Measurements from ENCODE around the gene PCNX2. TPM values are rescaled to one million over a fixed set of nuclear protein-coding genes. Genes with fewer than 3 reads are reported as not detected.

Gene PCNX2
- polyA plus RNA-seq, 4 donors, result 11.6 to 17.6 (median 14.2) TPM

DNA sequence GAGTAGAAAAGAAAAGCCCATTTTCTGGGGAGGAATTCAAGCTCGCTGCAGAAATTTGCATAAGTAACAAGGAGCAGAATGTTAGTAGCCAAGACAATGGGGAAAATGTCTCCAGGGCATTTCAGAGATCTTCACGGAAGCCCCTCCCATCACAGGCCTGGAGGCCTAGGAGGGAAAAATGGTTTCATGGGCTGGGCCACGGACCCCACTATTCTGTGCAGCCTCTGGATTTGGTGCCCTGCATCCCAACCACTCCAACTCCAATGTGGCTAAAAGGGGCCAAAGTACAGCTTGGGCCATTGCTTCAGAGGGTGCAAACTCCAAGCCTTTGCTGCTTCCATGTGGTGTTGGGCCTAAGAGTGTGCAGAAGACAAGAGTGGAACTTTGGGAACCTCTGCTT is 302.0 kb downstream of the PCNX2 start:
- DNase-seq (ENCODE audit: low read depth in 4 of 4, low spot score in 2 of 4), result no peak

DNA sequence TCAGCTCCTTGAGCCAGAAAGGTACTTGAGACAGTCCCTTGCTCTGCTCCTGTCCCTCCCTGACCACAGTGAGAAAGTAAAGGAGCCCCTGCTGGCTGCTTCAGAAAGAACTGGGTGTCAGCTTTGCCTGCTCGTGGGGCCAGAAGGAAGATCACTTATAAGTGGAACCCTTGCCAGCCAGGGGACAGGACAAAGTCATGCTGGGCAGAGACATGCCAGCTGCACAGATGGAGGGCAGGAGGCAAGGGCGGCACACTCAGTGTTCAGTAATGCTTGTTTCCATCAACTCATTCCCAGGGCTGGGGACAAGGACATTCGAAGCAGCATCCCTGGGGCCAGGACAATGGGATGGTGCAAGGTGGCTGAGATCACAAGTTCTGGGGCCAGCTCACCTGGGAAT is 303.3 kb downstream of the PCNX2 start:
- no peak for DNase-seq (ENCODE audit: low read depth in 4 of 4, low spot score in 2 of 4)

DNA sequence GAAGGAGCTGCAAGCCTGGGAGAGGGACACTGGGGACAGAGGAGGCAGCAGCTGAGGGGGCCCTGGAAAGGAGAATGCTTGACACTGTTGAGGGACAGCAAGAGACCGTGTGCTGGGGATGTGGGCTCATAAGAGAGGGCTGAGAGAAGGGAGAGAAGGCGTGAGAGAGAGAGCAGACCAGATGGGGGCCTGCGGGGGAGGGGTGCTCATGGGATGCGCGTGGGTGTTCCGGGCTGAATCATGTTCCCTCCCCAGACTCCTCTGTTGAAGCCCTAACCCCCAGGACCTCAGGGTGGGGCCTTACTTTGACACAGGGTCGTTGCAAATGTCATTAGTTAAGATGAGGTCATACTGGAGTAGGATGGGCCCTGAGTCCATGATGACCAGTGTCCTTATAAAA is 304.3 kb downstream of the PCNX2 start:
- no peak for DNase-seq (ENCODE audit: low read depth in 4 of 4, low spot score in 2 of 4)

DNA sequence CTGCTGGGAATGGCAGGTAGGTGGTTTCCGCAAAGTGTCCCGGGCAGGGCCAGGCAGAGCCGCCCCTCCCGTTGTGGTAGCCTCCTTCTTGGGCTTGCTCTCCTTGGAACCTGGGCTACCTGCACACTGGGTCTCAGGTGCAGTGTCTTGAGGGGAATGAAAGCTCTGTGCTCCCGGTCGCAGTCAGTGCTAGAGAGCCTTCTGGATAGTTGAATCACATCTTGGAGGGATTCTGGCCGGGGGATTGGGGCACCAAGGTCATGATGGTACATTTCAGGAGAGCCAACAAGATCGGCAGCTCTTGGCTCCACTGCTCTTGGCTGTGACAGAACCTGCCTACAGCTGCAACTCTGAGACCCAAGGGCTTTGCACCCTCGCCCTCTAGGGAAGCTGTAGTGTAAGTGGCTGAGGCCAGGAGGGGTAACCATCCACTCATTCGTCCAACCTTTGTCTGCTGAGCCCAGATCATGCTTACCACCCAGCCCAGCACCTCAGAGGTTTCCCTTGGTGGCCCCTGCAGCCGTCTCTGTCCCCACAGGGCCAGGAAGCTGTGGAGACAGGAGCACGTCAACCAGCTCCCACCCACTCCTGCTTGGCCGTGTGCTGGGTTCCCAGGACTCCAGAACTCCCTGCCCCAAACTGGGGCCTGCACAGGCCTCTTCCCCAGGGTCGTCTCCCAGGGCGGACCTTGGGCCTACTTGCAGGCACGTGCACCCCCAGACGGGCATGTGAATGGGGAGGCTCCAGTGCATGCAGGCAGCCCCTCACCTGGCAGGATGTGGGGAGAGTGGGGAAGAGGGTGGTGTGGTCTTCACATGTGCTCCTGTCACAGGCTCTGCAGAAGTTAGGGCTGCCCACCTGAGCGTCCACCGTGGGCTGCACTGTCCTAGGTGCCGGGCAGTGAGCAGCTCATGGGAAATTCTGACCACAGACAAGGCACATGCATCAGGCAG is 305.1 kb downstream of the PCNX2 start:
- DNase-seq (ENCODE audit: low read depth in 4 of 4, low spot score in 2 of 4), result no peak

DNA sequence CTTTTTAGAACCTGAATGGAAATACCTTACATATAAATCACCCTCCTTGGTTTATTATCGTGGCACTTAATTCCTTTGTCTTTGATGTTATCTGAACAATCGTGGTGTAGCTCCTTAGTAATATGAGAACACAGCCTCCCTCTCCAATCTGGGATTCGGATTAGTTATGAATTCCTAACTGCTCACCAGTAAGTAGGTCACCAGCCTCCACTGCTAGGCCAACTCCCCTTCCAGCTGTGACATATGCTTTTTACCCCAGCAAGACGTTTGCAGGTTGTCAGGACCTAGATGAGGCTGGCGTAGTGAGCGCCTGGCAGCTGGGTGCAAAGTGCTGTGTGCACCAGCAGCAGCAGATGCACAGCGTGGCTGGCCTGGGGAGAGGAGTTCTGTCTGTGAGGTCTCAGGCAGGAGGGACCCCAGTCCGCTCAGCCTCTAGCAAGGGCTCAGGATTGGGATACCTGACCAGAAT is 306.9 kb downstream of the PCNX2 start:
- no peak for DNase-seq (ENCODE audit: low read depth in 4 of 4, low spot score in 2 of 4)

DNA sequence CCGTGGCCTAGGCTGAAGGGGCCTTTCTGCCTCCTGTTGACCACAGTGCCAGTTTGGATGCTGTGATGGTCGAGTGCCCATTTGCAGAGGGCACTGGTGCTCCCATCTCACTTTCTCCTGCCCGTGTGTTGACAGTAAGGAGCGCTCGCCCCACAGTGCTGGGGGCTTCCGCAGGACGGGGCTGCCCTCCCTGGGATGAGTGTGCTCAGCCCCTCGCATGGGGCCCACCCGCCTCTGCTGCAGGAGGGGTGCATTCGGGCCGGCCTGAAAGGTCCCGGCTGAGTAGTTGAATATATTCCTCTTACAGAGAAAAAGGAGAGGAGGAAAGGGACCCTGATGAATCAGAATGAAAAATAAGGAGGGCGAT is 307.8 kb downstream of the PCNX2 start:
- DNase-seq (ENCODE audit: low read depth in 4 of 4, low spot score in 2 of 4), result no peak

DNA sequence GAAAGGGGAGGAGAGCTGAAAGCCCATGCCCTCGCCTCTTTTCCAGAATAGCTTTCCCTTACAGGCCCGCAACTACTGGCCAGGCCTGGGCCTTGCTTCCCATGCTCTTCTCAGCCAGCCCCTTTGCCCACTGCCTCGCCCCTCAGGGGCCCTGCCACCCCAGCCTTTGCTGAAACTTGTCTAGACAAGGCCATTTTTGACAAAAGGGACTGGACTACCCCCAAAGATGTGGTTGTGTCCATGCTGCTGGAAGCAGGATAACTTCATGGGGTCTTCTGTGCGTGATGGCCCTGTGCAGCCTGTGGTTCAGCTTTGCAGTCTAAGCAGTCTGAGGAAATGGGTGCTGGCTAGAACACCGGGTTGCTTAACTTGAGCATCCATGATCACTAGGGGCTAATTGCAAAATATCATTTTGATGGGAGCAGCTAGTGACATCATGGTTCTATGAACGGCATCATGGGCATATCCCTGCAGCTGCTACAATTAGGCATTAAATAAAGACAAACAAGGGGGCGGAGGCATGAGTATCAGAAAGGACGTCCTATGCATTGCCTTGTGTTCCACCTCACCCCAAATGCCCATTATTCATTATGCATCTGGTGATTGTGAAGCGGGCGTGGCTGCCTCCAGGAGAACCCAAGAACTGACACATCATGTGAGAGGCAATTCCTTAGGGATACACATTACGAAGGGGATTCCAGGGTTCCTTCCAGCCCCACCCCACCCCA is 308.3 kb downstream of the PCNX2 start:
- no peak for DNase-seq (ENCODE audit: low read depth in 4 of 4, low spot score in 2 of 4)

DNA sequence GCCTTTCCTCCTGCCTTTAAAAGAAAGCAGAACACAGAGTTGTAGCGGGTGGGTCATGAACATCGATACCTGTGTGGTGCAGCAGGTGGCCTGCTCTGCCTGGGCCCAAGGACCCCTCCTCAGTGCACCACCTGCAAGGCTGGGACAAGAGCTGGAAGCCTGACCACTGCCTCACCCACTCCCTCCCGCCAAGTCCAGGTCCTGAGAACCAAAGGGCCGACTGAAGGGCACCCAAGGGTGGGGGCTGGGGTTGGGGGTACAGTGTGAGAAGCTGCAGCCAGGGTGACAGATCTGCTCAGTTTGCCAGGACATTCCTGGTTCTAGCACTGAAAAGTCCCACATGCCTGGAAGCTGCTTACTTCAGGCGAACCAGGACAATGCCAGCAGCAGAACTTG is 309.0 kb downstream of the PCNX2 start:
- no peak for DNase-seq (ENCODE audit: low read depth in 4 of 4, low spot score in 2 of 4)

DNA sequence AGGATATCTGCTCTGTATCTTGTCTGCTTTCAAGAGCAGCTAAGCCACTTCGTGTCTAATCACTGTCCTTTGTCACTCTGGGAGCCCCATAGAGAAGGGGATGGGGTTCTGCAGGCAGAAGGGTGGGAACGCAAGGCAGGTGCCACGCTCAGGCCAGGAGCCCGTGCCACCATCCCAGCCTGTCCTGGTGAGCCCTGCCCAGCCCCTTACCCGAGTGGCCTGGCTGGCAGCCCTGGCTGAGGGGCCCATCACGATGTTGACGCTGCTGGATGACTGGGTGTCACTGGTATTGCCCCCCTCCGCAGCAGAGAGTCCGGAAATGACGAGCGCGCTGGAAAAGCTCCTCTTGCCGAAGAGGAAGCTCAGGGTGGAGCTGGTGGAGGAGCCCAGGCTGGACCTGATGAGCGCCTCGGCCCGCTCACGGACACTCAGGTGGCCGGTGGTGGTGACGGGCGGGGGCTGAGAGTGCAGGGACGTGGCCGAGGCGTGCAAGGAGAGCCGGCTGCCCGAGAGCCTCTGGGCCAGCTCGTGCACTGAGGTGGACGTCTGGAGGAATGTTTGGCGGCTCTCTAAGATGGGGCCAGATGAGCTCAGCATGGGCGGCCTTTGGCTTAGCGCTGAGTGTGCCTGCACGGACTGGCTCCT is 309.5 kb downstream of the PCNX2 start:
- no peak for DNase-seq (ENCODE audit: low read depth in 4 of 4, low spot score in 2 of 4)

DNA sequence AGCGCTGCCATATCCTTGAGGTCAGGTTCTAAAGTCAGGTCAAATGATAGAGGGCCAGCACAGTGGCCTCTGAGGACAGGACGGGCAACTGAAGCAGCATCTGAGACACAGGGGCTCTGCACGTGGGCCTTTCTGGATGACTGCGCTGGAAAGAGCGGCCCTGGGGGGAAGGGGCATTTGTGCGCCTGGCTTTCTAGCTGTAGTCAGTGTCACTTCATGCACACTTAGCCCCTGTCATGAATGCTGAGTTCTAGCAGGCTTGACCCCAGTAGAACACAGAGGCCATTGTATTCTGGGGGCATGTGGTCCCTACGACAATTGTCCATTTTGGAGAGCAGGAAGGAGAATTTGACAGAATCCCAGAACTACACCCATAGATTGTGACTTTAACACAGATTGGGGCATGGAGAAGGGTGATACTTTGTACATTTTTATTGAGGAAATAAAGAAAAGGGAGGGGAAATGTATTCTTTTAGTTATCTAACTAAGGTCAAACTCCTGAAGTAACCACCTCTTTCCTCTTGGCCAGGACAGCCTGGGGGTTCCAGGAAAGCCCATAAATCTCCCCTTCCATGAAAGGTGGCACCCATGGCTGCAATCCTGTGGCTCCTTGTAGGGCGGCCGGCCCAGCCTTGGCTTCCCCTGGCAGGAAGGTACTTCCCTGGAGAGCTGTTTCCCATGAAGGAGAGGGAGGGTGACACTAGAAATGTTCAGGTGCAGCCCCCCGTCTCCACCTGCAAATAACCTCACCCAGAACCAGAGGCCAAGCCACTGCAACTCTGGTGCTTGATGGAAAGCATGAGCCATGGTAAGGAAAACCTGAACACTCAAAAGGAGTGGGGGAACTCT is 310.7 kb downstream of the PCNX2 start:
- DNase-seq (ENCODE audit: low read depth in 4 of 4, low spot score in 2 of 4), result no peak

DNA sequence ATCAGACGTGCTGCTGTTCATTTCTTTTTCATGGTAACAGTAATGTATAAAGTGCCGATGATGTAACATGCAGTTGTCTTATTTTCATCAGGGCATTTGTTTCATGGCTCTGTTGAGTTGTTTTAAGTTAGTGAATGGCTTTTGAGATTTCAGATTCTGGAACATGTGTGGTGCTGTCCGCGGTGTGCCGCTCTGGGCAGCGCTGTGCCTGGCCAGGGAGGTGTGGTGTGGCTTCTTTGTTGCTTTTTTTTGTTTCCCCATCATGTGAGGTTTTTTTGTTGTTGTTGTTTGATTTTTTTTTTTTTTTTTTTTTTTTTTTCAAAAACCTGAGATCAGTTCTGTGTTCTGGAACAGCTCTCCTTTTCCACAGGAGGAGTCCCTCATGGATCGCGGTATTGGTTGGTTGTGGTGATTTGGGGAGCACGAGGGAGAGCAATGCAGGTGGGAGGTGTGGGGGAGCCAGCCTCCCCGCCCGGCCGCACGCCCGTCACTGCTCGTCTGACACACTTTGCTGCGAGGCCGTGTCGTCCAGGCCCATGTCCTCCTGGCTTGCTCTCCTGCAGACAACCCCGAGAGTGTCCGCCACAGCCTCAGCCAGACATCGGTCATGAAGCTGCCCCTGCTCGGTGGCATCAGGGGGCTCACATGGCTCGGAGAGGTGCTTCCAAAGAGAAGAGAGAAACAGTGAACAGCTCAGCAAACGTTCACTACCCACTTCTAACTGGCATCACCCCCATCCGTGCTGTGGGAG is 311.5 kb downstream of the PCNX2 start:
- no peak for DNase-seq (ENCODE audit: low read depth in 4 of 4, low spot score in 2 of 4)

DNA sequence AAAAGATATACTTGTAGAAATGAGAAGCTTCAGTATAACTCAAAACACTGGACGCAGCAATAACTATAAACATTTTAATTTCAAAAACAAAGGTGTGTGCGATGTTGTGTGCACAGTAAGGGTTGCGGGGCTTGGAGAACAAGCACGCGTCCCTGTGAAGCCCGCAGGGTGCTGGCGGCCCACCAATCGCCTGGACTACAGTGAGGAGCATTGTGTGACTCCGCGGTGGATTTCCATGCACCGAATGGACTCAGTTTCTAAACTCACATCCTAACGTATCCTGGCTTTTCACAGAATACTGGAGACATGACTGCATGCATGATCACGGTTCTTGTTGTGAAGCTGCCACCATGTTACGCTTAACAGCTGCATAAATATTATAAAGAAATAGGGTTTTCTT is 312.1 kb downstream of the PCNX2 start:
- DNase-seq (ENCODE audit: low read depth in 4 of 4, low spot score in 2 of 4), result no peak

DNA sequence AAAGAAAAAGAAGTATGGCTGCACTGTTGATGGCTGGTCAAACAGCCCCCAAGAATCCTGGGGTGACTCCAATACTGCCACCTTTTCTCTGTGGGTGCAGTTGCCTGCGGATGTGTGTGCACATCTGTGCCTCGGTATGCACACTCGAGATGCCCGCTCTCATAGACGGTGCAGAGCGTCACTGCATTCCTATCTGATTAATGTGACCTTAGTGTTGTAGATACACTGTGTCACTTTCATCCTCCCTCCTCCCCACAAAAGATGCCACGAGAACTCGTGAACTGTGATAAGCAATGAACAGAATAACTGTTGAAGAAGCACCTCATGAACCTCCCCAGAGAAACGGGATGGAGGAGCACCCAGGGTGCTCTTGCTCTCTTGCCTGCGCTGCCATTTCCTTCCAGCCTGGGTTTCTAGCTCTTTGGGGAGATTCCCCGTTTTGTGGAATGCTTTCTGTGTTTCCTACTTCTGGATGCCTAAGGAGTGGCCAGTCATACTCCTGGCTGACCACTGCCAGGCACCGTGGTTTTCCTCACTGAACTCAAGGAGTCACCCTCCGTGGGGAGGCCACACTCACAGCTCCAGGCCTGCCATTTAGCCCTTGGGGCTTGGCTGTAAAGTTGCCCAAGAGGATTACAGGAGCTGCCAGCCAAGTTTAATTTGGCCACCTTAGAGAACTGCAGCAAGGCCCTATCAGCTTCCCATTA is 313.1 kb downstream of the PCNX2 start:
- no peak for DNase-seq (ENCODE audit: low read depth in 4 of 4, low spot score in 2 of 4)

DNA sequence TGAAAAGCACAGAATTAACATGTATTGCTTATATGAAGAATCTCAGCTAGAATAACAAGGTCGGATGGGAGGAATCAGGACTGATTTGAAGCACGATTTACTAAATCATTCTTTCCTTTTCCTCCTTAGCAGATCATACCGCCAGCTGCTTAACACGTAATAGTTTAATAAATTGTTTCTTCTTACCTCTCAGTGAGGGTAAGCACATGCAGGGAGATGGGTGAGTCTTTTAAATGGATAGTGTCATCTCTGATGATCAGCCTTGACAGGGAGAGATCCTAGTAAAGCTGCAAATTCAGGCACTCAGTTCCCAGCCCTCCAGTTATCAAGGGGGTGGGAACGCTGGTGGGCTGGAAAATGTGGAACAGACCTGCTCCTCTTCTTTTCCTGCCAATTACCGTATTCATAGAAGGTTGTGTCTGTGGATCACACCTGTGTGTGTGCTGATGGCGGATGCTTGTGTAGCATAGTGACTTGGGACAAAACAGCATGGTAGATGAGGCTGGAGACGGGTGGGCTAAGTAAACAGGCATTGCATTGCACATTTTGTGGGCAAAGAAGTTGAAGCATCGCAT is 314.5 kb downstream of the PCNX2 start:
- no peak for DNase-seq (ENCODE audit: low read depth in 4 of 4, low spot score in 2 of 4)

DNA sequence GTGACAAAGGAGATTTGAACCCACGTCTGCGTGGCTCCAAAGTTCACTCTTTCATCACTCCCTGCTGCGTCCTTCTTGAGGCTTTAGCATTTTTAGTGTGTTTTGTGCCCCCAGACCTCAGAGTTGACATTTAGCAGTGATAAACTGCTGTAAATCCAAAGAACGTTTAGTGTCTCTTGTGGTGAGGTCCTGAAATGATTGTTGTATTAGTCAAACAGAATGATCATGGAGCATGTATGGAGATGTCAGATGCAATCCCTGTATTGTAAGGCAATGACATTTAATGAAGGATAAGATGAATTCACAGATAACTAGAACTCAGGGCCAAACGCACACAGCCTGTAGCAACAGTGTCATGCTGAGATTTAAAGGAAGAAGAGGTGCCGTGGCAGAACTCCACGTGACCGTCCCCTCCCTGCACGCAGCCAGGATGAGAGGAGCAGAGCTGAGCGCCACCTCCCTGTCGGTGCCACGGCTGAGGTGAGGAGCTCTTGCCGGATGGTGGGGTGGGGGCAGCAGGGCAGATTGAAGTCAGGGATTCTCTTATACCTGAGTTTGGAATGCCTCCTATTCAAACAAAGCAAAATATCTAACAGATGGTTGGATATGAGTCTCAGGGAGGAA is 315.1 kb downstream of the PCNX2 start:
- no peak for DNase-seq (ENCODE audit: low read depth in 4 of 4, low spot score in 2 of 4)

DNA sequence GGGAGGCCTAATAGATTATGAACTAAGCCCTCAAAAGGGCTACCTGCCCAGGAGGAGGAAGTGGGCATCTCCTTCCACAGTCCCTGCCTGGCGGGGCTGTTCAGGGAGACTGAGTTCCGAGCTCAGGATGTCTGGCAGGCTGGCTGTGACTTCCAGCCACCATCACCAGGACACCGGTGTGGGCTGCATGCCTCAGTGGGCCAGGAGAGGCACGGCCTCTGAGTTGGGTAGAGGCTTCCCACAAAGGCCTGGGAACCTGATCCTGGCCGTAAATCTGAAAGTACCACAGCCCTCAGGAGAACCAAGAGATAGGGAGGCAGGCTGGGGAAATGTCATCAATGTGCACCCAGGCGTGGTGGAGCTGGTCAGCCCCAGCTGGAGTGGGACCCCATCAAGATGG is 316.0 kb downstream of the PCNX2 start:
- no peak for DNase-seq (ENCODE audit: low read depth in 4 of 4, low spot score in 2 of 4)

DNA sequence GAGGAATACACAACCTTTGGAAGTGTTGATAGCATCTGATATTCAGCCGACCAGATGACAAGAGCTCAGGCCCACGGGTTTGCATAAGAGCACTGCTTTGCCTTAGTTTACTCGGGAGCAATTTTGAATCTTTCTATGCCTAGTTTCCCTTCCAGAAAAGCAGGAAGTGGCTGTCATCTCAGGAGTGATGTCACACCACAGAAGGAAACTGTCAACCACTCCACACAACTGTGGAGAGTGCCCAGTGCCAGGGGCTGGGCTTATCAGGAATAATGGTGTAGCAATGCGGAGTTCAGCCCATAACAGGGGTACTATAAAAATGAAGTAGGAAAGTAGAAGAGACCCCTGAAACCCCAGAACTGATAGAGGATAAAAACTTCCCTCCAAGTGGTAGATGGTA is 316.7 kb downstream of the PCNX2 start:
- no peak for DNase-seq (ENCODE audit: low read depth in 4 of 4, low spot score in 2 of 4)

DNA sequence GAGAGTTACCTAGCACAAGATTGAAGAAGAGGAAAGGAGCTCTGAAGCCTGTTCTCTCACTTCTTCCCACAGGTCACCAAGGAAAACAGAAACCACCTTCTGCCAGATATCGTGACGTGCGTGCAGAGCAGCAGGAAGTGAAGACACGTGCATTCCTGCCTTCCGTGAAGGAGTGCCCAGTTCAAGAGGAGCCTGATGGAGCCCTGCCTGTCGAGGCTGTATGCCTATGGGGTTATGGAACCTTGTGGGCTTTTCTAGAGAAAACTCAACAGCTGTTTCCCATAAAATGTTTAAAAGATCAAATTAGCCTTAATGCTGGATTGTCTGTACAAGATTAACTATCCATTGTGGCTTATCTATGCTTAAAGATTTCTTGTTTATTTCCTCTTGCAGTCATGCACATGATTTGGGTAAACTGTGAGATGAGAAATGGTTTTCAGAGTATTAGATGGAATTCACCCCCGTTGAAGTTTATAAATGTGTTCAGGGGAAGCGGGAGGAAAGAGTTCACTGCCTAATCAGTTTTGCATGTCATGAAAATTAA is 317.4 kb downstream of the PCNX2 start:
- no peak for DNase-seq (ENCODE audit: low read depth in 4 of 4, low spot score in 2 of 4)

All from left renal cortex interstitium (tissue), 4 donors.